Esophagus squamous epithelium (tissue), 5 donors: Measurements from ENCODE around the gene ZCCHC7. TPM values are rescaled to one million over a fixed set of nuclear protein-coding genes. Genes with fewer than 3 reads are reported as not detected.

Experiments used
- DNase-seq: peaks from one replicate; lab custom pipeline; 2025; lab: John Stamatoyannopoulos, UW
- H3K27ac ChIP-seq, 4 donors: fragments of 200-600 bp; sonication (generic); one replicate each; pipeline ENCODE4 v1.5.1; 2016 to 2019; ENCODE audit warnings: mild to moderate bottlenecking in 1 of 4
- H3K27me3 ChIP-seq, 4 donors: fragments of 200-600 bp; sonication (generic); 1 replicate in 3 of 4; 2 replicates in 1 of 4; pipeline versions ENCODE4 v1.5.1 to v1.6.0; 2017 to 2021; ENCODE audit warnings: antibody characterized with exemption in 1 of 4
- H3K36me3 ChIP-seq, 3 donors: fragments of 200-600 bp; sonication (generic); one replicate each; pipeline ENCODE4 v1.5.1; 2016 to 2019
- H3K4me1 ChIP-seq, 3 donors: fragments of 200-600 bp; sonication (generic); one replicate each; pipeline ENCODE4 v1.5.1; 2017 to 2019
- H3K4me3 ChIP-seq, 4 donors: fragments of 200-600 bp; sonication (generic); 1 replicate in 3 of 4; 2 replicates in 1 of 4; pipeline ENCODE4 v1.5.1; 2016 to 2019; ENCODE audit warnings: mild to moderate bottlenecking in 2 of 4, moderate library complexity in 1 of 4
- H3K9me3 ChIP-seq, 3 donors: fragments of 200-600 bp; sonication (generic); one replicate each; pipeline ENCODE4 v1.5.1; 2016 to 2019
- POLR2A ChIP-seq, 4 donors: fragments of 450-650 bp; IDR thresholded peaks; one replicate each; pipeline ENCODE4 v1.6.1; 2017; ENCODE audit warnings: antibody characterized with exemption in 4 of 4, mild to moderate bottlenecking in 4 of 4, moderate library complexity in 3 of 4
- WGBS, 2 donors: methylation state at CpG; one replicate each; pipeline ENCODE4 v1.1.5; 2018; 5-methylcytosine and 5-hydroxymethylcytosine counted together
- intact Hi-C: fragments of 100-400 bp; cut with DNase I; formaldehyde crosslinking; loops from one replicate; pipeline ENCODE4 v1.15.0; 2022
- total RNA-seq, 4 donors: library from RNA; depleted of rRNA; stranded (reverse); fragments of >200 nt; gene quantifications; one replicate each; pipeline ENCODE4 v1.1.0, GENCODE V29; 2016
- TF ChIP-seq, protein P1 (sequence below), 6 experiments: fragments of 450-650 bp in 4 of 6; fragments of 200-600 bp in 2 of 6; sonication (generic) in 2 of 6; IDR thresholded peaks; one replicate each; pipeline ENCODE4 v1.5.1; 2016 to 2019; ENCODE audit warnings: antibody characterized with exemption in 6 of 6, mild to moderate bottlenecking in 4 of 6, moderate library complexity in 4 of 6
- donor health status: DM: yes; HTN: yes; CAD: no.

The ZCCHC7 gene
- total RNA-seq, 4 donors from 2014 or later = 6.1 to 21.6 (median 13.0) TPM

DNA sequence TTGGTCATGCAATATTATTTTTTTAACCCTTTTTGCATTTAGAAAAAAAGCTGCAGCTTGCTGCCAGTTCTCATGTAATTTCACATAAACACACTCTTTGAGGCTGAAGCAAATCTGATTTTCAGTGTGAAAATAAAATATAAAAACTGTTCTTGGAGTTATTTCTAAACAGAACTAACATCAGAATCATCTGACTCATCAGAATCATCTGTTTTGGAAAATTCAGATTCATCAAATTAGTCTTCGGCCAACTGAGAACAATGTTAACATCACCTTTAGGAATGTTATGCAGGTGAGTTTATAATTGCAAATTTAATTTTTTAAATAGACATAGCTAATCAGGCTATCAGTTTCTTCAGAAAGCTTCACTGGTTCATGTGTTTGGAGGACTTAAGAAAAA lies 45.3 kb downstream of the ZCCHC7 start:
- intact Hi-C loops = no loop called here
- H3K27me3 ChIP-seq = no peaks in the 10 kb centered on the region
- no peak overlapping the region for H3K27ac ChIP-seq
- H3K4me1 ChIP-seq = no peaks in the 10 kb centered on the region
- TF ChIP-seq, protein P1, sequence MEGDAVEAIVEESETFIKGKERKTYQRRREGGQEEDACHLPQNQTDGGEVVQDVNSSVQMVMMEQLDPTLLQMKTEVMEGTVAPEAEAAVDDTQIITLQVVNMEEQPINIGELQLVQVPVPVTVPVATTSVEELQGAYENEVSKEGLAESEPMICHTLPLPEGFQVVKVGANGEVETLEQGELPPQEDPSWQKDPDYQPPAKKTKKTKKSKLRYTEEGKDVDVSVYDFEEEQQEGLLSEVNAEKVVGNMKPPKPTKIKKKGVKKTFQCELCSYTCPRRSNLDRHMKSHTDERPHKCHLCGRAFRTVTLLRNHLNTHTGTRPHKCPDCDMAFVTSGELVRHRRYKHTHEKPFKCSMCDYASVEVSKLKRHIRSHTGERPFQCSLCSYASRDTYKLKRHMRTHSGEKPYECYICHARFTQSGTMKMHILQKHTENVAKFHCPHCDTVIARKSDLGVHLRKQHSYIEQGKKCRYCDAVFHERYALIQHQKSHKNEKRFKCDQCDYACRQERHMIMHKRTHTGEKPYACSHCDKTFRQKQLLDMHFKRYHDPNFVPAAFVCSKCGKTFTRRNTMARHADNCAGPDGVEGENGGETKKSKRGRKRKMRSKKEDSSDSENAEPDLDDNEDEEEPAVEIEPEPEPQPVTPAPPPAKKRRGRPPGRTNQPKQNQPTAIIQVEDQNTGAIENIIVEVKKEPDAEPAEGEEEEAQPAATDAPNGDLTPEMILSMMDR (IDR thresholded peaks at IDR 0.05) = no peak
- no peak for TF ChIP-seq POLR2A (IDR thresholded peaks at IDR 0.05)
- H3K36me3 ChIP-seq = peaks cover 0 to 29% (median 0%) of the 10 kb centered on the region in 3 donors
- H3K9me3 ChIP-seq = no peaks in the 10 kb centered on the region
- WGBS, 2 donors = 89 to 100% methylated on average over 1 of the region's 1 CpG
- H3K4me3 ChIP-seq = no peak overlapping the region
- DNase-seq = no peak

DNA sequence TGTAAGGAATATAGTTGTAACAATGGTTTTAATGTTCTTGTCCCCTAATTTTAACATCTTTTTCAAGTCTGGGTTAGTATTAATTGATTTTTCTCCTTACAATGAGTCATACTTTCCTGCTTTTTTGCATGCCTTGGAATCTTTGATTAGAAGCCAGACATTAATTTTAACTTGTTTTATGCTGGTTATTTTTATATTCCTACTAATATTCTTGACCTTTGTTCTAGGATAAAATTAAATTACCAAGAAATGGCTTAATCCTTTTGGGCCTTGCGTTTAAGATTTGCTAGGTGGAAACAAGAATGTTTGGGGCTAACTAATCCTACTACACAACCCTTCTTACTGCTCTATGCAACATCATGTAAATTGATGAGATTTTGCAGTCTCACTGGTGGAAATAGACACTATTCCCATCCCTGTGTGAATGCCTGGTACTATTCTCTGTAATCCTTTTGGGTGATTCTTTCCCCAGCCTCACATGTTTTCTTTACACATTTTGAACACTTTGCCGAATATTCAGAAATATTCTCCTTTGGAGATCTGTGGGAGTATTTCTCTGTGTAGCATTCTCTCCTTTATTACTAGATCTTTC lies 47.2 kb downstream of the ZCCHC7 start:
- H3K36me3 ChIP-seq = peaks cover 0 to 14% (median 0%) of the 10 kb centered on the region in 3 donors
- intact Hi-C loops = no loop called here
- TF ChIP-seq, protein P1 (IDR thresholded peaks at IDR 0.05) = no peak
- TF ChIP-seq POLR2A (IDR thresholded peaks at IDR 0.05) = no peak
- DNase-seq = no peak
- no peaks in the 10 kb centered on the region for H3K4me1 ChIP-seq
- no peak overlapping the region for H3K4me3 ChIP-seq
- H3K27ac ChIP-seq = no peak overlapping the region
- no peaks in the 10 kb centered on the region for H3K9me3 ChIP-seq
- 89 to 91% methylated on average over 2 of the region's 2 CpGs for WGBS, 2 donors
- H3K27me3 ChIP-seq = no peaks in the 10 kb centered on the region

DNA sequence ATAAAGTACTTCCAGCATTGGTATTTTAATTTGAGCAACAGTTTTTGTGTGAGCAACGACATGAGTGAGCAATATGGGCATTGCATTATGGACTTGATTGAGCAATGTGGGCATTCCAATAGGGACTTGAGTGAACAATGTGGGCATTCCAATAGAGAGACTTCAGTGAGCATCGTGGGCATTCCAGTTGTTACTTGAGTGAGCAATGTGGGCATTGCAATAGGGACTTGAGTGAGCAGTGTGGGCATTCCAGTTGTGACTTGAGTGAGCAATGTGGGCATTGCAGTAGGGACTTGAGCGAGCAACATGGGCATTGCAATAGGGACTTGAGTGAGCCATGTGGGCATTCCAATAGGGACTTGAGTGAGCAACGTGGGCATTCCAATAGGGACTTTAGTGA lies 52.2 kb downstream of the ZCCHC7 start:
- intact Hi-C loops = no loop called here
- H3K9me3 ChIP-seq = no peaks in the 10 kb centered on the region
- H3K36me3 ChIP-seq = peaks cover 0 to 5% (median 0%) of the 10 kb centered on the region in 3 donors
- no peak overlapping the region for H3K4me3 ChIP-seq
- H3K4me1 ChIP-seq = no peaks in the 10 kb centered on the region
- DNase-seq = no peak
- no peaks in the 10 kb centered on the region for H3K27me3 ChIP-seq
- no peak overlapping the region for H3K27ac ChIP-seq
- TF ChIP-seq POLR2A (IDR thresholded peaks at IDR 0.05) = no peak
- TF ChIP-seq, protein P1 (IDR thresholded peaks at IDR 0.05) = no peak
- 81 to 86% methylated on average over 4 of the region's 4 CpGs for WGBS, 2 donors

DNA sequence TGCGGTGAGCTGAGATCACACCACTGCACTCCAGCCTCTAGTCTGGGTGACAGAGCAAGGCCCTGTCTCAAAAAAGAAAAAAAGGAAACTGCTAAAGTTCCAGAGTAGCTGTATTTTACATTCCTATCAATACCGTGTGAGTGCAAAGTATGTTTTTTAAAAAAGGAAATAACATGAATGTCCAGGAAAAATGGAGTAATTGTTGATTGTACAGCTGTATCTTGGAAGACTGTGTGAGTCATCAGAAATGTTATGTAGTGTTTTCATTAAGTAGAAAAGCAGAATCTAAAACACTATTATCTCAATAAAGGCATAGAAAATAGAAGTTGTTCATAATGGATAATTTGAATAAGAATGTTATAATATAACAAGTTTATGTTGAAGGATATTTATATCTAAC lies 53.9 kb downstream of the ZCCHC7 start:
- Histone ChIP-seq H3K27me3 (no peaks in the 10 kb centered on the region), H3K4me1 (no peaks in the 10 kb centered on the region), H3K27ac (no peak overlapping the region), H3K36me3 (peaks cover 0 to 5% (median 0%) of the 10 kb centered on the region in 3 donors), H3K9me3 (no peaks in the 10 kb centered on the region), H3K4me3 (no peak overlapping the region)
- DNase-seq = no peak
- intact Hi-C loops = no loop called here
- WGBS, 2 donors = 76 to 77% methylated on average over 2 of the region's 2 CpGs
- TF ChIP-seq, protein P1 (IDR thresholded peaks at IDR 0.05) = no peak
- TF ChIP-seq POLR2A (IDR thresholded peaks at IDR 0.05) = no peak

DNA sequence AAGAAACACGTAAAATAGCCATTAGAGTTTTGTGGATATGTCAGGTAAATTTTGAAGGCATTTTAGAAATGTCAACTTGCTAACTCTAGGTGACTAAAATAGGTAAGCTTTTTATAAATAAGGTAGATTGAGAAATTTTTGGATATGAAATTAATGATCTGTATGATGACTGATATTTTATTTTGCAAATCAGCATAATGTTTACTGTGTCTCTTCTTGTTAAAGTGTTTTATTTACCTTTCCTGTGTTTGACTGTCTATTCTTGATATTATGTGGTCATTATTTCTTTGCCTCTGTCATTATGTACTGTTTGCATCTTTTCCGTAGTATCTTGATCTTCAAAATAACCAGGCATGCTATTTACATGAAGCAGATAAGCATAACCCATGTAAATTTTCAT lies 58.4 kb downstream of the ZCCHC7 start:
- Histone ChIP-seq H3K4me1 (no peaks in the 10 kb centered on the region), H3K9me3 (no peaks in the 10 kb centered on the region), H3K36me3 (peaks cover 0 to 11% (median 0%) of the 10 kb centered on the region in 3 donors), H3K27me3 (no peaks in the 10 kb centered on the region), H3K27ac (no peak overlapping the region), H3K4me3 (no peak overlapping the region)
- intact Hi-C loops = no loop called here
- TF ChIP-seq, protein P1 (IDR thresholded peaks at IDR 0.05) = no peak
- no peak for TF ChIP-seq POLR2A (IDR thresholded peaks at IDR 0.05)
- 88 to 95% methylated on average over 2 of the region's 2 CpGs for WGBS, 2 donors
- no peak for DNase-seq
